Activated naive CD4-positive, alpha-beta T cell treated with anti-CD3 and anti-CD28 coated beads for 36 hours (primary cell): Measurements from ENCODE around the gene MAML3. TPM values are rescaled to one million over a fixed set of nuclear protein-coding genes. Genes with fewer than 3 reads are reported as not detected.
A peak's percentile ranks its signal among the peaks of the same experiment; 100 is the strongest.
"Not testable (repeated sequence)": the region's sequence is repeated elsewhere in the genome, so short reads cannot be mapped to it uniquely, and the experiment has no call there.

Experiments
- CTCF ChIA-PET: fragments of 350-600 bp; sonication (Branson Sonifier 250); formaldehyde crosslinking; loops from one replicate; lab custom pipeline; 2021; ENCODE audit warnings: antibody characterized with exemption; lab: Charles Lee
- DNase-seq: peaks from one replicate; pipeline ENCODE4 v3.0.0-alpha.2; 2020
- H3K27ac Mint-ChIP-seq: one replicate; pipeline ENCODE4 v1.8.0; 2021; ENCODE audit warnings: mild to moderate bottlenecking, mixed read lengths
- H3K27me3 Mint-ChIP-seq: one replicate; pipeline ENCODE4 v1.8.0; 2021; ENCODE audit warnings: low read depth, mixed read lengths
- H3K36me3 Mint-ChIP-seq: one replicate; pipeline ENCODE4 v1.8.0; 2021; ENCODE audit warnings: low read depth, mixed read lengths
- H3K4me1 Mint-ChIP-seq: one replicate; pipeline ENCODE4 v1.8.0; 2021; ENCODE audit warnings: low read depth, mixed read lengths
- H3K4me3 Mint-ChIP-seq: one replicate; pipeline ENCODE4 v1.8.0; 2021; ENCODE audit warnings: mild to moderate bottlenecking, moderate library complexity, mixed read lengths
- H3K9me3 Mint-ChIP-seq: one replicate; pipeline ENCODE4 v1.8.0; 2021; ENCODE audit warnings: mixed read lengths
- intact Hi-C: fragments of 100-400 bp; cut with micrococcal nuclease; formaldehyde crosslinking; loops from one replicate; pipeline ENCODE4 v1.15.1; 2023
- total RNA-seq, 2 experiments: library from RNA; stranded (reverse); gene quantifications; one replicate each; pipeline ENCODE4 v1.2.3, GENCODE V29; 2021

The MAML3 gene
- total RNA-seq, 2 experiments from 2014 or later, result 0.52 to 0.76 TPM

GRCh38 chr4:139957065-139957464 lies 196.9 kb downstream of the MAML3 start:
- no peaks in the 10 kb centered on the region for H3K36me3 Mint-ChIP-seq
- no peak overlapping the region for H3K27ac Mint-ChIP-seq
- H3K4me3 Mint-ChIP-seq, result no peak overlapping the region
- H3K27me3 Mint-ChIP-seq, result peaks cover 10% of the 10 kb centered on the region
- CTCF ChIA-PET, result no interaction called here
- intact Hi-C loops, result no loop called here
- no peaks in the 10 kb centered on the region for H3K9me3 Mint-ChIP-seq
- no peaks in the 10 kb centered on the region for H3K4me1 Mint-ChIP-seq
- no peak for DNase-seq

GRCh38 chr4:139956507-139957017 lies 197.4 kb downstream of the MAML3 start:
- peaks cover under 1% of the 10 kb centered on the region for H3K4me1 Mint-ChIP-seq
- intact Hi-C loops, result no loop called here
- no peaks in the 10 kb centered on the region for H3K36me3 Mint-ChIP-seq
- no peaks in the 10 kb centered on the region for H3K9me3 Mint-ChIP-seq
- no peak overlapping the region for H3K4me3 Mint-ChIP-seq
- CTCF ChIA-PET, result no interaction called here
- no peak overlapping the region for H3K27ac Mint-ChIP-seq
- peaks cover 10% of the 10 kb centered on the region for H3K27me3 Mint-ChIP-seq
- no peak for DNase-seq

GRCh38 chr4:139955600-139955999 lies 198.4 kb downstream of the MAML3 start:
- CTCF ChIA-PET, result interaction anchor here (0.6 kb wide), 1 partner anchor 898 kb away, joined by 5 read pairs; no protein-coding TSS in a partner anchor

GRCh38 chr4:139954512-139954911 lies 199.5 kb downstream of the MAML3 start:
- no peak overlapping the region for H3K4me3 Mint-ChIP-seq
- intact Hi-C loops, result no loop called here

More at GRCh38 chr4:139955600-139955999, 198.4 kb downstream of the MAML3 start:
- no peak for DNase-seq
- Mint-ChIP-seq H3K36me3 (no peaks in the 10 kb centered on the region), H3K27ac (no peak overlapping the region), H3K4me3 (no peak overlapping the region), H3K9me3 (no peaks in the 10 kb centered on the region), H3K27me3 (peaks cover 4% of the 10 kb centered on the region), H3K4me1 (peaks cover 10% of the 10 kb centered on the region)
- intact Hi-C loops, result no loop called here

GRCh38 chr4:139951021-139951420 lies 203.0 kb downstream of the MAML3 start:
- Mint-ChIP-seq H3K27ac (peak overlapping the region; percentile 38), H3K9me3 (no peaks in the 10 kb centered on the region), H3K36me3 (no peaks in the 10 kb centered on the region), H3K4me3 (no peak overlapping the region), H3K4me1 (peaks cover 25% of the 10 kb centered on the region), H3K27me3 (no peaks in the 10 kb centered on the region)
- peak; percentile 29 for DNase-seq
- CTCF ChIA-PET, result no interaction called here
- intact Hi-C loops, result no loop called here

More at GRCh38 chr4:139954512-139954911, 199.5 kb downstream of the MAML3 start:
- no peaks in the 10 kb centered on the region for H3K9me3 Mint-ChIP-seq
- no peak overlapping the region for H3K27ac Mint-ChIP-seq
- H3K27me3 Mint-ChIP-seq, result no peaks in the 10 kb centered on the region
- no peaks in the 10 kb centered on the region for H3K36me3 Mint-ChIP-seq
- H3K4me1 Mint-ChIP-seq, result peaks cover 19% of the 10 kb centered on the region
- DNase-seq, result no peak
- CTCF ChIA-PET, result interaction anchor here (0.6 to 0.8 kb wide), 2 partner anchors 8 to 928 kb away, joined by 3 to 4 read pairs; no protein-coding TSS in a partner anchor

GRCh38 chr4:139950568-139950967 lies 203.4 kb downstream of the MAML3 start:
- H3K9me3 Mint-ChIP-seq, result no peaks in the 10 kb centered on the region
- H3K4me3 Mint-ChIP-seq, result no peak overlapping the region
- H3K27ac Mint-ChIP-seq, result peak overlapping the region; percentile 48
- CTCF ChIA-PET, result no interaction called here
- peaks cover 25% of the 10 kb centered on the region for H3K4me1 Mint-ChIP-seq
- DNase-seq, result peak; percentile 60
- no peaks in the 10 kb centered on the region for H3K36me3 Mint-ChIP-seq
- intact Hi-C loops, result loop anchor here (1.0 kb wide), 3 partner anchors 28 to 91 kb away; no protein-coding TSS in a partner anchor
- H3K27me3 Mint-ChIP-seq, result no peaks in the 10 kb centered on the region

- H3K4me3 Mint-ChIP-seq, CTCF ChIA-PET, H3K27ac Mint-ChIP-seq, DNase-seq, H3K27me3 Mint-ChIP-seq, H3K36me3 Mint-ChIP-seq, H3K9me3 Mint-ChIP-seq: not testable (repeated sequence)
- H3K4me1 Mint-ChIP-seq, result peaks cover 10% of the 10 kb centered on the region
- intact Hi-C loops, result loop anchor here (5.0 kb wide), 1 partner anchor 288 kb away; no protein-coding TSS in a partner anchor
Observed at GRCh38 chr4:139944916-139945315, 209.1 kb downstream of the MAML3 start.

- CTCF ChIA-PET, result no interaction called here
- DNase-seq, result no peak
- H3K36me3 Mint-ChIP-seq, result no peaks in the 10 kb centered on the region
- no peaks in the 10 kb centered on the region for H3K9me3 Mint-ChIP-seq
- intact Hi-C loops, result no loop called here
- no peak overlapping the region for H3K27ac Mint-ChIP-seq
- H3K27me3 Mint-ChIP-seq, result no peaks in the 10 kb centered on the region
- H3K4me1 Mint-ChIP-seq, result peaks cover 6% of the 10 kb centered on the region
- no peak overlapping the region for H3K4me3 Mint-ChIP-seq
Observed at GRCh38 chr4:139943277-139943676, 210.7 kb downstream of the MAML3 start.

GRCh38 chr4:139942241-139942640 lies 211.7 kb downstream of the MAML3 start:
- H3K27ac Mint-ChIP-seq, result no peak overlapping the region
- H3K4me1 Mint-ChIP-seq, result peaks cover 5% of the 10 kb centered on the region
- CTCF ChIA-PET, result no interaction called here
- intact Hi-C loops, result no loop called here
- no peak for DNase-seq
- H3K27me3 Mint-ChIP-seq, result no peaks in the 10 kb centered on the region
- H3K9me3 Mint-ChIP-seq, result no peaks in the 10 kb centered on the region
- H3K4me3 Mint-ChIP-seq, result no peak overlapping the region
- no peaks in the 10 kb centered on the region for H3K36me3 Mint-ChIP-seq

GRCh38 chr4:139940600-139940999 lies 213.4 kb downstream of the MAML3 start:
- CTCF ChIA-PET, result interaction anchor here (1.9 kb wide), 1 partner anchor 12 kb away, joined by 4 read pairs; no protein-coding TSS in a partner anchor
- H3K9me3 Mint-ChIP-seq, result no peaks in the 10 kb centered on the region
- intact Hi-C loops, result no loop called here
- DNase-seq, result no peak
- H3K36me3 Mint-ChIP-seq, result no peaks in the 10 kb centered on the region
- no peak overlapping the region for H3K27ac Mint-ChIP-seq
- no peak overlapping the region for H3K4me3 Mint-ChIP-seq
- no peaks in the 10 kb centered on the region for H3K27me3 Mint-ChIP-seq
- H3K4me1 Mint-ChIP-seq, result no peaks in the 10 kb centered on the region

- intact Hi-C loops, result no loop called here
- Mint-ChIP-seq H3K4me3 (no peak overlapping the region), H3K9me3 (no peaks in the 10 kb centered on the region), H3K27me3 (no peaks in the 10 kb centered on the region), H3K36me3 (no peaks in the 10 kb centered on the region), H3K27ac (no peak overlapping the region), H3K4me1 (no peaks in the 10 kb centered on the region)
- CTCF ChIA-PET, result no interaction called here
- DNase-seq, result no peak
Observed at GRCh38 chr4:139938414-139938813, 215.6 kb downstream of the MAML3 start.

- DNase-seq, result no peak
- intact Hi-C loops, result no loop called here
- no peaks in the 10 kb centered on the region for H3K4me1 Mint-ChIP-seq
- no peak overlapping the region for H3K27ac Mint-ChIP-seq
- no peaks in the 10 kb centered on the region for H3K9me3 Mint-ChIP-seq
- no peak overlapping the region for H3K4me3 Mint-ChIP-seq
- H3K27me3 Mint-ChIP-seq, result no peaks in the 10 kb centered on the region
- CTCF ChIA-PET, result no interaction called here
- no peaks in the 10 kb centered on the region for H3K36me3 Mint-ChIP-seq
Observed at GRCh38 chr4:139935911-139936310, 218.1 kb downstream of the MAML3 start.

GRCh38 chr4:139934708-139935195 lies 219.2 kb downstream of the MAML3 start:
- no peaks in the 10 kb centered on the region for H3K27me3 Mint-ChIP-seq
- CTCF ChIA-PET, result no interaction called here
- no peak overlapping the region for H3K27ac Mint-ChIP-seq
- DNase-seq, result no peak
- H3K9me3 Mint-ChIP-seq, result no peaks in the 10 kb centered on the region
- intact Hi-C loops, result no loop called here
- no peak overlapping the region for H3K4me3 Mint-ChIP-seq
- H3K36me3 Mint-ChIP-seq, result no peaks in the 10 kb centered on the region
- no peaks in the 10 kb centered on the region for H3K4me1 Mint-ChIP-seq
